HepG2 (cell line): Measurements from ENCODE around the gene C1orf21. TPM values are rescaled to one million over a fixed set of nuclear protein-coding genes. Genes with fewer than 3 reads are reported as not detected.

Experiments
- ATF7-NPFF ChIP-seq: sonication (generic); formaldehyde crosslinking; IDR thresholded peaks from 2 replicates; pipeline ENCODE4 v1.8.1; 2023; ENCODE audit warnings: mild to moderate bottlenecking, low read depth, missing genetic modification reagents, moderate library complexity
- CC2D1A ChIP-seq: sonication (generic); formaldehyde crosslinking; IDR thresholded peaks from 2 replicates; pipeline ENCODE4 v1.8.1; 2023; ENCODE audit warnings: mild to moderate bottlenecking, missing genetic modification reagents
- CREB1 ChIP-seq, 2 experiments: fragments of 450-650 bp in 1 of 2; IDR thresholded peaks; 2 replicates each; pipeline ENCODE4 v1.6.1; 2016 to 2017; ENCODE audit warnings: control low read depth in 1 of 2, mild to moderate bottlenecking in 1 of 2, missing compliant biosample characterization in 1 of 2, missing genetic modification characterization in 1 of 2
- DMTF1 ChIP-seq: sonication (generic); formaldehyde crosslinking; IDR thresholded peaks from 2 replicates; pipeline ENCODE4 v1.4.0; 2020; ENCODE audit warnings: mild to moderate bottlenecking, missing genetic modification reagents
- E2F2 ChIP-seq: sonication (generic); formaldehyde crosslinking; IDR thresholded peaks from 2 replicates; pipeline ENCODE4 v1.4.0; 2020; ENCODE audit warnings: missing genetic modification reagents, borderline replicate concordance
- FIP1L1 ChIP-seq: fragments of 200-400 bp; formaldehyde crosslinking; IDR thresholded peaks from 2 replicates; pipeline ENCODE4 v1.6.1; 2018; ENCODE audit warnings: low read depth, mild to moderate bottlenecking, low read length, moderate library complexity, borderline replicate concordance; ENCODE audit not compliant: insufficient read depth
- GABPB1 ChIP-seq: IDR thresholded peaks from 2 replicates; pipeline ENCODE4 v1.6.1; 2016; ENCODE audit warnings: mild to moderate bottlenecking, missing genetic modification reagents, moderate library complexity, missing compliant biosample characterization
- HMGXB4 ChIP-seq, 2 experiments: sonication (generic) in 1 of 2; formaldehyde crosslinking in 1 of 2; IDR thresholded peaks; 2 replicates each; pipeline versions ENCODE4 v1.4.0 to v1.6.1; 2018 to 2020; ENCODE audit warnings: missing genetic modification reagents in 2 of 2, borderline replicate concordance in 1 of 2, low read depth in 1 of 2, mild to moderate bottlenecking in 1 of 2, missing biosample characterization in 1 of 2
- MAZ ChIP-seq, 2 experiments: sonication (generic) in 1 of 2; formaldehyde crosslinking in 1 of 2; IDR thresholded peaks; 2 replicates each; pipeline versions ENCODE4 v1.5.0 to v1.6.1; 2012 to 2020; ENCODE audit warnings: low read depth in 2 of 2, mild to moderate bottlenecking in 2 of 2, borderline replicate concordance in 1 of 2, improper control_type of control experiment in 1 of 2, low read length in 1 of 2, missing genetic modification reagents in 1 of 2, moderate library complexity in 1 of 2
- MTF2 ChIP-seq: sonication (generic); formaldehyde crosslinking; IDR thresholded peaks from 2 replicates; pipeline ENCODE4 v1.5.0; 2020; ENCODE audit warnings: missing genetic modification reagents, borderline replicate concordance
- NAIF1 ChIP-seq: sonication (generic); formaldehyde crosslinking; IDR thresholded peaks from 2 replicates; pipeline ENCODE4 v1.5.0; 2020; ENCODE audit warnings: mild to moderate bottlenecking, missing genetic modification reagents, borderline replicate concordance
- U2AF1 ChIP-seq: fragments of 200-400 bp; formaldehyde crosslinking; optimal IDR thresholded peaks from 2 replicates; pipeline ENCODE3; 2017; ENCODE audit warnings: mild to moderate bottlenecking, low read depth, low read length
- ZFP36L1 ChIP-seq: sonication (generic); formaldehyde crosslinking; IDR thresholded peaks from 2 replicates; pipeline ENCODE4 v1.8.0; 2022; ENCODE audit warnings: mild to moderate bottlenecking, missing genetic modification reagents, moderate library complexity
- ZNF704 ChIP-seq: sonication (generic); formaldehyde crosslinking; IDR thresholded peaks from 2 replicates; pipeline ENCODE4 v1.8.1; 2023; ENCODE audit warnings: mild to moderate bottlenecking, inconsistent platforms, moderate library complexity, missing genetic modification reagents, borderline replicate concordance
- polyA plus RNA-seq, 8 experiments: library from polyadenylated mRNA; depleted of rRNA in 3 of 8; stranded (reverse) in 7 of 8; unstranded in 1 of 8; fragments of >200 nt; fragmentation: Illumina TruSeq in 4 of 8; extraction: Trizol in 4 of 8; gene quantifications; 2 replicates each; pipeline versions ENCODE4 v1.2.1 to v1.2.3, GENCODE V29; 2011 to 2016; ENCODE audit warnings: low read depth in 4 of 8, missing spikeins in 1 of 8, mixed read lengths in 1 of 8; ENCODE audit not compliant: insufficient read depth in 1 of 8
- total RNA-seq, 5 experiments: library from RNA; depleted of rRNA; stranded (reverse); fragments of >200 nt; fragmentation: Illumina TruSeq; extraction: Trizol; gene quantifications; 2 replicates each; pipeline ENCODE4 v1.2.3, GENCODE V29; 2016; ENCODE audit warnings: low read depth in 1 of 5
- TF ChIP-seq, protein P1 (sequence below): sonication (generic); formaldehyde crosslinking; IDR thresholded peaks from 2 replicates; pipeline ENCODE4 v1.5.0; 2020; ENCODE audit warnings: missing genetic modification reagents
- TF ChIP-seq, protein P2 (sequence below): sonication (generic); formaldehyde crosslinking; IDR thresholded peaks from 2 replicates; pipeline ENCODE4 v1.5.1; 2020; ENCODE audit warnings: mild to moderate bottlenecking, missing genetic modification reagents, borderline replicate concordance

Gene C1orf21
- total and polyA plus RNA-seq, 2 of the 13 experiments (the other 11 are each of a cell fraction or from before 2014, with no cell fraction given): not detected

- TF ChIP-seq CREB1 (IDR thresholded peaks at IDR 0.05) (no peak), CREB1 (CRISPR knock-in tag; IDR thresholded peaks at IDR 0.05) (no peak), ATF7-NPFF (CRISPR knock-in tag) (peak; percentile 77), NAIF1 (no peak), DMTF1 (no peak), U2AF1 (no peak), ZNF704 (CRISPR knock-in tag) (no peak), GABPB1 (CRISPR knock-in tag) (peak; percentile 9; the same call in 1 of the 2 replicates), CC2D1A (CRISPR knock-in tag) (no peak), HMGXB4 (CRISPR knock-in tag; IDR thresholded peaks at IDR 0.05; ENCODE audit: borderline replicate concordance in 1 of 2, low read depth in 1 of 2) (peak in 1 of 2 experiments; percentile 37; a peak in 1 of 4 replicates), MTF2 (0 out of 2 replicates have a peak, but pooled peaks have one; percentile 1), E2F2 (CRISPR knock-in tag) (no peak), ZFP36L1 (CRISPR knock-in tag) (no peak), MAZ (IDR thresholded peaks at IDR 0.05; ENCODE audit: borderline replicate concordance, low read depth, low read length) (peak; percentile 30; the same call in 1 of the 2 replicates), MAZ (CRISPR knock-in tag; IDR thresholded peaks at IDR 0.05; ENCODE audit: low read depth) (0 out of 2 replicates have a peak, but pooled peaks have one; percentile 55), FIP1L1 (no peak)
- TF ChIP-seq, protein P1, sequence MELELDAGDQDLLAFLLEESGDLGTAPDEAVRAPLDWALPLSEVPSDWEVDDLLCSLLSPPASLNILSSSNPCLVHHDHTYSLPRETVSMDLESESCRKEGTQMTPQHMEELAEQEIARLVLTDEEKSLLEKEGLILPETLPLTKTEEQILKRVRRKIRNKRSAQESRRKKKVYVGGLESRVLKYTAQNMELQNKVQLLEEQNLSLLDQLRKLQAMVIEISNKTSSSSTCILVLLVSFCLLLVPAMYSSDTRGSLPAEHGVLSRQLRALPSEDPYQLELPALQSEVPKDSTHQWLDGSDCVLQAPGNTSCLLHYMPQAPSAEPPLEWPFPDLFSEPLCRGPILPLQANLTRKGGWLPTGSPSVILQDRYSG (CRISPR knock-in tag): no peak
- TF ChIP-seq, protein P2, sequence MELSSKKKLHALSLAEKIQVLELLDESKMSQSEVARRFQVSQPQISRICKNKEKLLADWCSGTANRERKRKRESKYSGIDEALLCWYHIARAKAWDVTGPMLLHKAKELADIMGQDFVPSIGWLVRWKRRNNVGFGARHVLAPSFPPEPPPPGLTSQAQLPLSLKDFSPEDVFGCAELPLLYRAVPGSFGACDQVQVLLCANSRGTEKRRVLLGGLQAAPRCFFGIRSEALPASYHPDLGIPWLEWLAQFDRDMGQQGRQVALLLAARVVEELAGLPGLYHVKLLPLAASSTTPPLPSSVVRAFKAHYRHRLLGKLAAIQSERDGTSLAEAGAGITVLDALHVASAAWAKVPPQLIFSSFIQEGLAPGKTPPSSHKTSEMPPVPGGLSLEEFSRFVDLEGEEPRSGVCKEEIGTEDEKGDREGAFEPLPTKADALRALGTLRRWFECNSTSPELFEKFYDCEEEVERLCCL (CRISPR knock-in tag): no peak
Measured at GRCh38 chr1:184386312-184387068, at the start of gene C1orf21 (continued).
